H1 (cell line): ENCODE data around the gene BHLHE23.

Experiments used
- CTCF ChIP-seq, 3 experiments: IDR thresholded peaks; 1 replicate in 2 of 3; 2 replicates in 1 of 3; pipeline versions ENCODE4 v1.5.1 to v1.6.1; 2011; ENCODE audit warnings: low read length in 3 of 3, mild to moderate bottlenecking in 3 of 3, inconsistent platforms in 2 of 3, low read depth in 1 of 3, moderate library complexity in 1 of 3; ENCODE audit not compliant: insufficient read depth in 1 of 3; ENCODE audit errors: control extremely low read depth in 1 of 3
- EGR1 ChIP-seq: IDR thresholded peaks from 2 replicates; pipeline ENCODE4 v1.6.1; 2011; ENCODE audit warnings: low read depth, low read length, borderline replicate concordance
- GTF2F1 ChIP-seq: IDR thresholded peaks from 2 replicates; pipeline ENCODE4 v1.6.1; 2012; ENCODE audit warnings: low read depth, low read length, improper control_type of control experiment, borderline replicate concordance
- PHF8 ChIP-seq: fragments of 200-600 bp; sonication (generic); conservative IDR thresholded peaks from 2 replicates; pipeline ENCODE4 v1.7.1; 2012; ENCODE audit warnings: low read depth, mild to moderate bottlenecking, inconsistent platforms, low read length, moderate library complexity
- POLR2AphosphoS5 ChIP-seq: IDR thresholded peaks from 2 replicates; pipeline ENCODE4 v1.6.1; 2011; ENCODE audit warnings: low read depth, low read length
- SP1 ChIP-seq: IDR thresholded peaks from 2 replicates; pipeline ENCODE4 v1.6.1; 2011; ENCODE audit warnings: low read depth, low read length

- TF ChIP-seq SP1 = no peak
- TF ChIP-seq POLR2AphosphoS5 = no peak
- no peak for TF ChIP-seq GTF2F1
- no peak for TF ChIP-seq EGR1
- no peak for TF ChIP-seq CTCF (IDR thresholded peaks at IDR 0.05; ENCODE audit: control extremely low read depth in 1 of 3, insufficient read depth in 1 of 3, low read depth in 1 of 3, low read length in 3 of 3)
- TF ChIP-seq PHF8 = no peak
Measured at GRCh38 chr20:63002511-63002910, 4.3 kb downstream of the BHLHE23 start.
